HCT116 (cell line): ENCODE measurements around the gene LYPD6. TPM values are rescaled to one million over a fixed set of nuclear protein-coding genes. Genes with fewer than 3 reads are reported as not detected.

Experiments used
- ATAC-seq: fragments of 200-7000 bp; cut with Tn5 transposase; 2 replicates; pipeline ENCODE4 v1.9.1; 2020; ENCODE audit warnings: mild to moderate bottlenecking, moderate library complexity
- BruUV-seq: library from RNA; stranded (reverse); fragments of 400-500 nt; replicated peaks from 2 replicates; lab custom pipeline; 2021; lab: Mats Ljungman, UMichigan
- CTCF ChIA-PET: fragments of 300-600 bp; sonication (Branson Sonifier 250); formaldehyde crosslinking; loops from one replicate; lab custom pipeline; 2021; ENCODE audit warnings: antibody characterized with exemption; lab: Charles Lee
- POLR2A ChIA-PET: fragments of 300-600, 350-600 bp; sonication (Branson Sonifier 250); formaldehyde crosslinking; loops from one replicate; lab custom pipeline; 2021; ENCODE audit warnings: antibody characterized with exemption; lab: Charles Lee
- RAD21 ChIA-PET, 2 experiments: fragments of 300-600 bp; sonication (Branson Sonifier 250); formaldehyde crosslinking; loops; one replicate each; lab custom pipeline; 2023; ENCODE audit warnings: low total read pairs in 2 of 2; ENCODE audit not compliant: uncharacterized antibody in 2 of 2, unreplicated experiment in 2 of 2, low non-redundant PET in 1 of 2; lab: Charles Lee
- DNase-seq: peaks from one replicate; pipeline ENCODE4 v3.0.0-alpha.2; 2010; ENCODE audit warnings: low read depth, low spot score
- H2AFZ ChIP-seq: fragments of 200-600 bp; shearing (Covaris generic), sonication (generic); 2 replicates; pipeline ENCODE4 v1.6.1; 2017; ENCODE audit warnings: low read depth, mixed run types, mixed read lengths, antibody characterized with exemption, low read length; ENCODE audit not compliant: poor library complexity, severe bottlenecking
- H3K27ac ChIP-seq: 2 replicates; pipeline ENCODE4 v1.5.1; 2012; ENCODE audit warnings: low read depth, low read length
- H3K27me3 ChIP-seq: fragments of 200-600 bp; sonication (generic); 2 replicates; pipeline ENCODE4 v1.6.1; 2016; ENCODE audit warnings: mixed run types, low read length, mixed read lengths; ENCODE audit not compliant: insufficient read depth
- H3K36me3 ChIP-seq, 2 experiments: fragments of 200-500 bp in 1 of 2; fragments of 200-600 bp in 1 of 2; sonication (Bioruptor generic) in 1 of 2; sonication (generic) in 1 of 2; 2 replicates each; pipeline versions ENCODE4 v1.5.1 to v1.6.1; 2014 to 2016; ENCODE audit warnings: low read length in 2 of 2, inconsistent platforms in 1 of 2, mixed read lengths in 1 of 2, mixed run types in 1 of 2; ENCODE audit not compliant: insufficient read depth in 2 of 2, control insufficient read depth in 1 of 2
- H3K4me1 ChIP-seq, 2 experiments: fragments of 200-600 bp in 1 of 2; sonication (generic) in 1 of 2; 2 replicates each; pipeline versions ENCODE4 v1.5.1 to v1.6.1; 2012 to 2017; ENCODE audit warnings: low read length in 2 of 2, inconsistent platforms in 1 of 2, mild to moderate bottlenecking in 1 of 2, mixed read lengths in 1 of 2, mixed run types in 1 of 2, moderate library complexity in 1 of 2; ENCODE audit not compliant: insufficient read depth in 2 of 2, control insufficient read depth in 1 of 2
- H3K4me2 ChIP-seq: fragments of 200-600 bp; sonication (generic); 2 replicates; pipeline ENCODE4 v1.6.1; 2017; ENCODE audit warnings: mixed run types, low read length, mixed read lengths
- H3K4me3 ChIP-seq, 2 experiments: fragments of 200-600 bp in 1 of 2; sonication (generic) in 1 of 2; replicated peaks in 1 of 2; 2 replicates each; pipeline ENCODE4 v1.5.1; 2011 to 2016; ENCODE audit warnings: low read length in 2 of 2, control low read depth in 1 of 2, low read depth in 1 of 2, mild to moderate bottlenecking in 1 of 2, mixed read lengths in 1 of 2, mixed run types in 1 of 2
- H3K79me2 ChIP-seq: fragments of 200-600 bp; sonication (generic); 2 replicates; pipeline ENCODE4 v1.6.1; 2017; ENCODE audit warnings: mild to moderate bottlenecking, mixed run types, low read length, moderate library complexity, mixed read lengths; ENCODE audit not compliant: insufficient read depth
- H3K9ac ChIP-seq: fragments of 200-600 bp; sonication (generic); 2 replicates; pipeline ENCODE4 v1.6.1; 2016; ENCODE audit warnings: low read length, mixed read lengths
- H3K9me2 ChIP-seq: fragments of 200-600 bp; sonication (generic), shearing (Covaris generic); 2 replicates; pipeline ENCODE4 v1.6.1; 2017; ENCODE audit warnings: mixed run types, mild to moderate bottlenecking, moderate library complexity; ENCODE audit not compliant: insufficient read depth
- H3K9me3 ChIP-seq, 2 experiments: fragments of 200-500 bp in 1 of 2; fragments of 200-600 bp in 1 of 2; sonication (Bioruptor generic) in 1 of 2; sonication (generic) in 1 of 2; 2 replicates each; pipeline ENCODE4 v1.6.1; 2014 to 2017; ENCODE audit warnings: low read length in 2 of 2, mixed read lengths in 2 of 2, inconsistent platforms in 1 of 2, low read depth in 1 of 2, mild to moderate bottlenecking in 1 of 2, mixed run types in 1 of 2, moderate library complexity in 1 of 2; ENCODE audit not compliant: control insufficient read depth in 1 of 2, insufficient read depth in 1 of 2
- H4K20me1 ChIP-seq: fragments of 200-600 bp; sonication (generic), shearing (Covaris generic); 2 replicates; pipeline ENCODE4 v1.6.1; 2017; ENCODE audit warnings: mixed run types, mild to moderate bottlenecking, moderate library complexity; ENCODE audit not compliant: insufficient read depth
- CBX3 ChIP-seq: IDR thresholded peaks from 2 replicates; pipeline ENCODE4 v1.6.1; 2012; ENCODE audit warnings: low read depth
- ELF1 ChIP-seq: IDR thresholded peaks from 2 replicates; pipeline ENCODE4 v1.6.1; 2012; ENCODE audit warnings: low read depth, borderline replicate concordance
- EZH2 ChIP-seq: fragments of 200-600 bp; sonication (generic); IDR thresholded peaks from 2 replicates; pipeline ENCODE4 v1.6.1; 2017; ENCODE audit warnings: antibody characterized with exemption, mixed run types
- EZH2phosphoT487 ChIP-seq: fragments of 200-600 bp; IDR thresholded peaks from 2 replicates; pipeline ENCODE4 v1.6.1; 2018; ENCODE audit warnings: antibody characterized with exemption, borderline replicate concordance
- JUND ChIP-seq: IDR thresholded peaks from 2 replicates; pipeline ENCODE4 v1.6.1; 2012
- SIN3A ChIP-seq: IDR thresholded peaks from 2 replicates; pipeline ENCODE4 v1.6.1; 2012; ENCODE audit warnings: low read depth
- SRF ChIP-seq: IDR thresholded peaks from 2 replicates; pipeline ENCODE4 v1.6.1; 2012; ENCODE audit warnings: low read depth
- TCF7L2 ChIP-seq: IDR thresholded peaks from 2 replicates; pipeline ENCODE4 v1.7.0; 2011; ENCODE audit warnings: borderline replicate concordance, inconsistent platforms; ENCODE audit not compliant: insufficient read depth, insufficient read length; ENCODE audit errors: extremely low read depth
- YY1 ChIP-seq: IDR thresholded peaks from 2 replicates; pipeline ENCODE4 v1.6.1; 2011; ENCODE audit warnings: low read length, low read depth, moderate library complexity, mild to moderate bottlenecking; ENCODE audit not compliant: insufficient replicate concordance; ENCODE audit errors: extremely low read depth
- ZNF274 ChIP-seq: fragments of 200-500 bp; sonication (Bioruptor generic); IDR thresholded peaks from 2 replicates; pipeline ENCODE4 v1.6.1; 2014; ENCODE audit warnings: mild to moderate bottlenecking, low read depth, low read length, inconsistent platforms
- intact Hi-C: fragments of 100-400 bp; cut with micrococcal nuclease; formaldehyde crosslinking; loops from 2 replicates; pipeline ENCODE4 v1.10.0; 2022
- total RNA-seq: library from RNA; stranded (reverse); gene quantifications from one replicate; pipeline ENCODE4 v1.2.1, GENCODE V29; 2021; ENCODE audit not compliant: unreplicated experiment
- TF ChIP-seq, protein P1 (sequence below): IDR thresholded peaks from 2 replicates; pipeline ENCODE4 v1.6.1; 2012; ENCODE audit warnings: low read depth
- TF ChIP-seq, protein P2 (sequence below): IDR thresholded peaks from 2 replicates; pipeline ENCODE4 v1.6.1; 2012

Gene LYPD6
- total RNA-seq, 1 experiment from 2014 or later = 3.0 TPM

DNA sequence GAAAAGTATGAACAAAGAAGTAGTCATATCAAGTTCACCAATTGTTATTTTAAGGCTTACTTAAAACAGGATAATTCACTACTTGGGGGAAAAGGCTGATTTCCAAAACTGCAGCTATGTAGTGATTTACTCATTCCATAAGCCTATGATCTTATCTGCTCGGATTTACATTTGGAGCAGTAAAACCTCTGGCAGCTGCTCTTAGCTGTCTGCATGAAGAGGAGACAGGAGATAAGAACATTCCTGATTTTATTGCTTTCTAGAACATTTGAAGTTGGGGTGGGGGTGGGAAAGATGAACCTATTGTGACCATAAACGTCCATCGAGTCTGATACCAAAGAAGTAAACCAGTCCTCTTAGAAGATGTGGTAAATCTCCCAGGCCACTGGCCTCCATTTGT, 136.2 kb downstream of the LYPD6 start:
- Histone ChIP-seq H3K79me2 (no peaks in the 10 kb centered on the region), H3K4me1 (no peaks in the 10 kb centered on the region), H3K9me2 (no peaks in the 10 kb centered on the region), H3K9ac (no peak overlapping the region), H3K4me2 (no peak overlapping the region), H3K27ac (no peak overlapping the region), H3K27me3 (no peaks in the 10 kb centered on the region), H3K36me3 (no peaks in the 10 kb centered on the region), H4K20me1 (no peaks in the 10 kb centered on the region), H3K9me3 (no peaks in the 10 kb centered on the region), H3K4me3 (no peak overlapping the region), H2AFZ (no peak overlapping the region)
- DNase-seq (no peak), ATAC-seq (no peak)
- ChIA-PET RAD21 (no interaction called here), CTCF (no interaction called here), POLR2A (no interaction called here)
- no TSS peak for BruUV-seq
- TF ChIP-seq, protein P1, sequence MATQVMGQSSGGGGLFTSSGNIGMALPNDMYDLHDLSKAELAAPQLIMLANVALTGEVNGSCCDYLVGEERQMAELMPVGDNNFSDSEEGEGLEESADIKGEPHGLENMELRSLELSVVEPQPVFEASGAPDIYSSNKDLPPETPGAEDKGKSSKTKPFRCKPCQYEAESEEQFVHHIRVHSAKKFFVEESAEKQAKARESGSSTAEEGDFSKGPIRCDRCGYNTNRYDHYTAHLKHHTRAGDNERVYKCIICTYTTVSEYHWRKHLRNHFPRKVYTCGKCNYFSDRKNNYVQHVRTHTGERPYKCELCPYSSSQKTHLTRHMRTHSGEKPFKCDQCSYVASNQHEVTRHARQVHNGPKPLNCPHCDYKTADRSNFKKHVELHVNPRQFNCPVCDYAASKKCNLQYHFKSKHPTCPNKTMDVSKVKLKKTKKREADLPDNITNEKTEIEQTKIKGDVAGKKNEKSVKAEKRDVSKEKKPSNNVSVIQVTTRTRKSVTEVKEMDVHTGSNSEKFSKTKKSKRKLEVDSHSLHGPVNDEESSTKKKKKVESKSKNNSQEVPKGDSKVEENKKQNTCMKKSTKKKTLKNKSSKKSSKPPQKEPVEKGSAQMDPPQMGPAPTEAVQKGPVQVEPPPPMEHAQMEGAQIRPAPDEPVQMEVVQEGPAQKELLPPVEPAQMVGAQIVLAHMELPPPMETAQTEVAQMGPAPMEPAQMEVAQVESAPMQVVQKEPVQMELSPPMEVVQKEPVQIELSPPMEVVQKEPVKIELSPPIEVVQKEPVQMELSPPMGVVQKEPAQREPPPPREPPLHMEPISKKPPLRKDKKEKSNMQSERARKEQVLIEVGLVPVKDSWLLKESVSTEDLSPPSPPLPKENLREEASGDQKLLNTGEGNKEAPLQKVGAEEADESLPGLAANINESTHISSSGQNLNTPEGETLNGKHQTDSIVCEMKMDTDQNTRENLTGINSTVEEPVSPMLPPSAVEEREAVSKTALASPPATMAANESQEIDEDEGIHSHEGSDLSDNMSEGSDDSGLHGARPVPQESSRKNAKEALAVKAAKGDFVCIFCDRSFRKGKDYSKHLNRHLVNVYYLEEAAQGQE = no peak
- TF ChIP-seq ELF1 (no peak), EZH2phosphoT487 (no peak), CBX3 (no peak), YY1 (no peak), ZNF274 (no peak), JUND (no peak), EZH2 (no peak), SIN3A (no peak), TCF7L2 (no peak), SRF (no peak)
- TF ChIP-seq, protein P2, sequence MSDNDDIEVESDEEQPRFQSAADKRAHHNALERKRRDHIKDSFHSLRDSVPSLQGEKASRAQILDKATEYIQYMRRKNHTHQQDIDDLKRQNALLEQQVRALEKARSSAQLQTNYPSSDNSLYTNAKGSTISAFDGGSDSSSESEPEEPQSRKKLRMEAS = no peak
- intact Hi-C loops = no loop called here
